CD4-positive, alpha-beta T cell treated with Interleukin-21 for 1 hour (primary cell): ENCODE results near the gene CYP27A1.

Source experiments
- DNase-seq: peaks from one replicate; pipeline ENCODE4 v3.0.0-alpha.2; 2020

CYP27A1 gene

GRCh38 chr2:218812096-218812815 lies 30.3 kb downstream of the CYP27A1 start:
- DNase-seq, result no peak

- no peak for DNase-seq
Observed at GRCh38 chr2:218812861-218813260, 30.9 kb downstream of the CYP27A1 start.

GRCh38 chr2:218813771-218814460 lies 32.0 kb downstream of the CYP27A1 start:
- DNase-seq, result no peak

- no peak for DNase-seq
Observed at GRCh38 chr2:218814540-218815243, 32.7 kb downstream of the CYP27A1 start.

- DNase-seq, result no peak
Observed at GRCh38 chr2:218815244-218815637, 33.3 kb downstream of the CYP27A1 start.

- no peak for DNase-seq
Observed at GRCh38 chr2:218815649-218816048, 33.7 kb downstream of the CYP27A1 start.

GRCh38 chr2:218816561-218817011 lies 34.6 kb downstream of the CYP27A1 start:
- no peak for DNase-seq

- no peak for DNase-seq
Observed at GRCh38 chr2:218819093-218819492, 37.1 kb downstream of the CYP27A1 start.

GRCh38 chr2:218820746-218821369 lies 38.9 kb downstream of the CYP27A1 start:
- DNase-seq, result no peak

GRCh38 chr2:218821605-218822211 lies 39.8 kb downstream of the CYP27A1 start:
- no peak for DNase-seq

- DNase-seq, result no peak
Observed at GRCh38 chr2:218822622-218823021, 40.7 kb downstream of the CYP27A1 start.

GRCh38 chr2:218823196-218823855 lies 41.4 kb downstream of the CYP27A1 start:
- DNase-seq, result no peak

GRCh38 chr2:218824004-218824403 lies 42.1 kb downstream of the CYP27A1 start:
- no peak for DNase-seq

GRCh38 chr2:218826791-218827190 lies 44.8 kb downstream of the CYP27A1 start:
- no peak for DNase-seq

- no peak for DNase-seq
Observed at GRCh38 chr2:218827701-218828476, 45.9 kb downstream of the CYP27A1 start.

GRCh38 chr2:218828477-218828778 lies 46.5 kb downstream of the CYP27A1 start:
- DNase-seq, result no peak

- no peak for DNase-seq
Observed at GRCh38 chr2:218829868-218830451, 48.0 kb downstream of the CYP27A1 start.

- no peak for DNase-seq
Observed at GRCh38 chr2:218830526-218831306, 48.8 kb downstream of the CYP27A1 start.

- DNase-seq, result no peak
Observed at GRCh38 chr2:218831378-218831990, 49.5 kb downstream of the CYP27A1 start, which contains the start of gene PRKAG3. PRKAG3 (minus strand) TSS chr2:218831803.

- DNase-seq, result no peak
Observed at GRCh38 chr2:218832081-218832480, 50.1 kb downstream of the CYP27A1 start.
